ENCODE measurements around the gene RAP1GAP. TPM values are rescaled to one million over a fixed set of nuclear protein-coding genes. Genes with fewer than 3 reads are reported as not detected.
A peak's percentile ranks its signal among the peaks of the same experiment; 100 is the strongest.

Gene RAP1GAP
- total and polyA plus RNA-seq, 2 of the 13 experiments (the other 11 are each of a cell fraction or from before 2014, with no cell fraction given) = 11.9 to 37.5 TPM

DNA sequence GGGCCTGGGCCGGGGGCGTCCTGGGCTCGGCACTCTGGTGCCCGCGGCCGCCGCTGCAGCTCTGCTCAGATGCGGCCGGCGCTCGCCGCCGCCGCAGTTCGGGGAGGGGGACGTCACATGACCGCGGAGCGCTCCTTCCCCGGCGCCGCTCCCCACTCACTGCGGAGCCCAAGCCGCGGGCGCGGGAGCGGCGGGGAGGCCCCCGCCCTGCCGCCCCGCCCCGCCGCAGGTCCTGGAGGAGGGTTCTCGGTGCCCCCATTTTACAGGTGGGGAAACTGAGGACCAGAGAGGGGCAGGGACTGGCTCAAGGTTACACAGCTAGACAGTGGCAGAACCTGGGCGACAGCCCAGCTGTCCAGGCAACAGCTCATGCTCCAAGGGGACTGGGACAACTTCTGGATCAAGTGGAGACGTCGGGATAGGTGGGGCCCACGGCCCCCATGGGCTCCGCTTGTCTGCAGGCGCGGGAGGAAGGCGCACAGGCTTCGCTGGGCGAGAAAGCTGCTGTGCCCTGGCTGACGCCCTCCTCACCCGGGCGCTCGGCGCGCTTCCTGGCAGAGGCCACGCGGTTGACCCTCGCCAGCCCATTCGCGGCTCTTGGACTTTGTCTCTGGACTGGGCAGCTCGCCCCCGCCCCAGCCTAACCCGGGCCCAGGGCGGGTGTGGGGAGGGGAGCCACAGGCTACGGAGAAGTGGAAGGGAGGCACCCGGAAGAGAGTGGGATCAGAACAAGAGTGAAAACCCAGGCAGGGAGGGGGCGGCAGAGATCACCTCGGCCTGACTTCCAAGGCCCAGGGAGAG, at the start of gene RAP1GAP (continued):
- TF ChIP-seq SP5 (CRISPR knock-in tag; IDR thresholded peaks at IDR 0.05; ENCODE audit: borderline replicate concordance, low read depth) = peak; percentile 72; the same call in 1 of the 2 replicates
- no peak for TF ChIP-seq POLR2AphosphoS2 (IDR thresholded peaks at IDR 0.05; ENCODE audit: low read depth, low read length)
- peak; percentile 84; the same call in 1 of the 2 replicates for TF ChIP-seq TOPORS (CRISPR knock-in tag; IDR thresholded peaks at IDR 0.05)
- 0 out of 2 replicates have a peak, but pooled peaks have one; percentile 20 for TF ChIP-seq AHR (CRISPR knock-in tag; IDR thresholded peaks at IDR 0.05)
- TF ChIP-seq, protein P1, sequence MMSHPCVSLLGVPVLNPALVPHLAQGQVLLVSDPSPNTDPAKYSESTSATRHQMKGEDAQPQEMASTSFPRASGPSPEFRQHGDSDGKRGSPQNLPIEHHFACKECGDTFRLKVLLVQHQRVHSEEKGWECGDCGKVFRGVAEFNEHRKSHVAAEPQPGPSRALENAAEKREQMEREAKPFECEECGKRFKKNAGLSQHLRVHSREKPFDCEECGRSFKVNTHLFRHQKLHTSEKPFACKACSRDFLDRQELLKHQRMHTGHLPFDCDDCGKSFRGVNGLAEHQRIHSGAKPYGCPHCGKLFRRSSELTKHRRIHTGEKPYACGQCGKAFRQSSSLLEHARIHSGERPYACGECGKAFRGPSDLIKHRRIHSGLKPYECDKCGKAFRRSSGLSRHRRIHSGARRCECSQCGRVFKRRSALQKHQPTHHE (CRISPR knock-in tag; IDR thresholded peaks at IDR 0.05; ENCODE audit: borderline replicate concordance) = no peak
- TF ChIP-seq HES4 (CRISPR knock-in tag; IDR thresholded peaks at IDR 0.05; ENCODE audit: borderline replicate concordance) = no peak
- TF ChIP-seq NR2C2 (CRISPR knock-in tag; IDR thresholded peaks at IDR 0.05; ENCODE audit: borderline replicate concordance) = peak; percentile 76
- peak; percentile 59; the same call in 1 of the 2 replicates for TF ChIP-seq NR2F2 (IDR thresholded peaks at IDR 0.05; ENCODE audit: borderline replicate concordance, low read depth)
- TF ChIP-seq ZNF121 (CRISPR knock-in tag; IDR thresholded peaks at IDR 0.05) = no peak; the same call in 1 of the 2 replicates
- peak; percentile 73; the same call in 1 of the 2 replicates for TF ChIP-seq ZNF230 (CRISPR knock-in tag; IDR thresholded peaks at IDR 0.05)
- TF ChIP-seq, protein P2, sequence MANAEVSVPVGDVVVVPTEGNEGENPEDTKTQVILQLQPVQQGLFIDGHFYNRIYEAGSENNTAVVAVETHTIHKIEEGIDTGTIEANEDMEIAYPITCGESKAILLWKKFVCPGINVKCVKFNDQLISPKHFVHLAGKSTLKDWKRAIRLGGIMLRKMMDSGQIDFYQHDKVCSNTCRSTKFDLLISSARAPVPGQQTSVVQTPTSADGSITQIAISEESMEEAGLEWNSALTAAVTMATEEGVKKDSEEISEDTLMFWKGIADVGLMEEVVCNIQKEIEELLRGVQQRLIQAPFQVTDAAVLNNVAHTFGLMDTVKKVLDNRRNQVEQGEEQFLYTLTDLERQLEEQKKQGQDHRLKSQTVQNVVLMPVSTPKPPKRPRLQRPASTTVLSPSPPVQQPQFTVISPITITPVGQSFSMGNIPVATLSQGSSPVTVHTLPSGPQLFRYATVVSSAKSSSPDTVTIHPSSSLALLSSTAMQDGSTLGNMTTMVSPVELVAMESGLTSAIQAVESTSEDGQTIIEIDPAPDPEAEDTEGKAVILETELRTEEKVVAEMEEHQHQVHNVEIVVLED (CRISPR knock-in tag; IDR thresholded peaks at IDR 0.05; ENCODE audit: borderline replicate concordance) = peak; percentile 70
- peak; percentile 79 for TF ChIP-seq ZNF292 (CRISPR knock-in tag; IDR thresholded peaks at IDR 0.05; ENCODE audit: borderline replicate concordance, low read depth)
- no peak for TF ChIP-seq ZNF652 (CRISPR knock-in tag; IDR thresholded peaks at IDR 0.05; ENCODE audit: borderline replicate concordance, low read depth)
- TF ChIP-seq AKAP8 (CRISPR knock-in tag; IDR thresholded peaks at IDR 0.05) = 0 out of 2 replicates have a peak, but pooled peaks have one; percentile 32
- TF ChIP-seq ZNF335 (CRISPR knock-in tag; IDR thresholded peaks at IDR 0.05) = no peak
- TF ChIP-seq RARA (CRISPR knock-in tag; IDR thresholded peaks at IDR 0.05) = peak; percentile 81
- TF ChIP-seq ZKSCAN5 (CRISPR knock-in tag; IDR thresholded peaks at IDR 0.05) = 0 out of 2 replicates have a peak, but pooled peaks have one; percentile 21
- TF ChIP-seq YEATS4 (CRISPR knock-in tag; IDR thresholded peaks at IDR 0.05; ENCODE audit: borderline replicate concordance) = peak; percentile 94
- TF ChIP-seq NFYB (CRISPR knock-in tag; IDR thresholded peaks at IDR 0.05) = peak; percentile 62
- no peak for TF ChIP-seq HOXA7 (CRISPR knock-in tag; IDR thresholded peaks at IDR 0.05)
- no peak for TF ChIP-seq DPF2 (CRISPR knock-in tag; IDR thresholded peaks at IDR 0.05; ENCODE audit: borderline replicate concordance, low read depth)
- peak; percentile 95 for TF ChIP-seq ZNF501 (CRISPR knock-in tag; IDR thresholded peaks at IDR 0.05)
- TF ChIP-seq, protein P3, sequence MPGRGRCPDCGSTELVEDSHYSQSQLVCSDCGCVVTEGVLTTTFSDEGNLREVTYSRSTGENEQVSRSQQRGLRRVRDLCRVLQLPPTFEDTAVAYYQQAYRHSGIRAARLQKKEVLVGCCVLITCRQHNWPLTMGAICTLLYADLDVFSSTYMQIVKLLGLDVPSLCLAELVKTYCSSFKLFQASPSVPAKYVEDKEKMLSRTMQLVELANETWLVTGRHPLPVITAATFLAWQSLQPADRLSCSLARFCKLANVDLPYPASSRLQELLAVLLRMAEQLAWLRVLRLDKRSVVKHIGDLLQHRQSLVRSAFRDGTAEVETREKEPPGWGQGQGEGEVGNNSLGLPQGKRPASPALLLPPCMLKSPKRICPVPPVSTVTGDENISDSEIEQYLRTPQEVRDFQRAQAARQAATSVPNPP (CRISPR knock-in tag; IDR thresholded peaks at IDR 0.05) = peak; percentile 81; the same call in 1 of the 2 replicates
- no peak for TF ChIP-seq RARG (CRISPR knock-in tag; IDR thresholded peaks at IDR 0.05; ENCODE audit: low read depth)
- TF ChIP-seq ZBTB8A (CRISPR knock-in tag; IDR thresholded peaks at IDR 0.05; ENCODE audit: borderline replicate concordance, low read depth) = no peak; the same call in 1 of the 2 replicates
- no peak for TF ChIP-seq CENPX (CRISPR knock-in tag; IDR thresholded peaks at IDR 0.05)
- TF ChIP-seq ZNF30 (CRISPR knock-in tag; IDR thresholded peaks at IDR 0.05) = no peak

Measured in HepG2 (cell line).